NCI-H2196 (cell line): ENCODE data around the gene RP2.

Source experiments
- DNase-seq: peaks from one replicate; lab custom pipeline; 2025; ENCODE audit not compliant: unreplicated experiment; lab: John Stamatoyannopoulos, UW

RP2 gene

GRCh38 chrX:46841346-46841745 is 4.5 kb downstream of the RP2 start:
- DNase-seq: peak; percentile 35

- no peak for DNase-seq
Observed at GRCh38 chrX:46844913-46845312, 8.1 kb downstream of the RP2 start.

GRCh38 chrX:46849933-46850332 is 13.1 kb downstream of the RP2 start:
- DNase-seq: no peak

- DNase-seq: no peak
Observed at GRCh38 chrX:46850771-46851170, 13.9 kb downstream of the RP2 start.

- DNase-seq: no peak
Observed at GRCh38 chrX:46856483-46856882, 19.6 kb downstream of the RP2 start.

GRCh38 chrX:46860557-46860956 is 23.7 kb downstream of the RP2 start:
- no peak for DNase-seq

- no peak for DNase-seq
Observed at GRCh38 chrX:46863072-46863471, 26.2 kb downstream of the RP2 start.

- DNase-seq: no peak
Observed at GRCh38 chrX:46864606-46865005, 27.8 kb downstream of the RP2 start.

GRCh38 chrX:46865281-46865680 is 28.4 kb downstream of the RP2 start:
- DNase-seq: no peak

- no peak for DNase-seq
Observed at GRCh38 chrX:46866726-46867125, 29.9 kb downstream of the RP2 start.

GRCh38 chrX:46873746-46874145 is 36.9 kb downstream of the RP2 start:
- DNase-seq: no peak

- no peak for DNase-seq
Observed at GRCh38 chrX:46876901-46877300, 40.1 kb downstream of the RP2 start.

- DNase-seq: no peak
Observed at GRCh38 chrX:46882266-46882665, 45.4 kb downstream of the RP2 start.

- DNase-seq: no peak
Observed at GRCh38 chrX:46884799-46885198, 48.0 kb downstream of the RP2 start.

- no peak for DNase-seq
Observed at GRCh38 chrX:46898207-46898606, 61.4 kb downstream of the RP2 start.

- DNase-seq: peak; percentile 60
Observed at GRCh38 chrX:46903458-46904242, 66.8 kb downstream of the RP2 start.

- no peak for DNase-seq
Observed at GRCh38 chrX:46904626-46905025, 67.8 kb downstream of the RP2 start.

- no peak for DNase-seq
Observed at GRCh38 chrX:46910415-46910814, 73.6 kb downstream of the RP2 start.

GRCh38 chrX:46912098-46912602 is 75.3 kb downstream of the RP2 start, which contains the start of gene JADE3:
TSS of gene JADE3 (plus strand) at chrX:46912421. CDS start at chrX:46984895, 72,474 bp downstream.
- DNase-seq: peak; percentile 60

GRCh38 chrX:46912603-46913491 is 76.0 kb downstream of the RP2 start:
- DNase-seq: no peak

- no peak for DNase-seq
Observed at GRCh38 chrX:46913667-46914066, 76.8 kb downstream of the RP2 start.

- no peak for DNase-seq
Observed at GRCh38 chrX:46916273-46916672, 79.4 kb downstream of the RP2 start.
